ENCODE data around the gene CDC42. TPM values are rescaled to one million over a fixed set of nuclear protein-coding genes. Genes with fewer than 3 reads are reported as not detected.

Gene CDC42
- total RNA-seq: 363 and 392 TPM in 2 replicates

GRCh38 chr1:22052115-22053016, at the start of gene CDC42:
TSS of gene CDC42 (plus strand) at chr1:22052709. CDS start at chr1:22078479, 25,770 bp downstream.

Other genes starting within 250 kb of the CDC42 start
- under 0.01 TPM in 1 of 2 replicates, not detected in the other for gene LDLRAD2, start 240.4 kb upstream of the CDC42 start, total RNA-seq
- 92.8 and 107 TPM in 2 replicates for gene HSPG2, start 115.4 kb upstream of the CDC42 start, total RNA-seq
- not detected in 2 replicates for gene CELA3B, start 75.7 kb upstream of the CDC42 start, total RNA-seq
- gene CELA3A, start 51.1 kb upstream of the CDC42 start, total RNA-seq: not detected in 2 replicates
- 0.18 TPM in 1 of 2 replicates, not detected in the other for gene WNT4, start 90.4 kb downstream of the CDC42 start, total RNA-seq